ENCODE results near the gene TNFSF8.

DNA sequence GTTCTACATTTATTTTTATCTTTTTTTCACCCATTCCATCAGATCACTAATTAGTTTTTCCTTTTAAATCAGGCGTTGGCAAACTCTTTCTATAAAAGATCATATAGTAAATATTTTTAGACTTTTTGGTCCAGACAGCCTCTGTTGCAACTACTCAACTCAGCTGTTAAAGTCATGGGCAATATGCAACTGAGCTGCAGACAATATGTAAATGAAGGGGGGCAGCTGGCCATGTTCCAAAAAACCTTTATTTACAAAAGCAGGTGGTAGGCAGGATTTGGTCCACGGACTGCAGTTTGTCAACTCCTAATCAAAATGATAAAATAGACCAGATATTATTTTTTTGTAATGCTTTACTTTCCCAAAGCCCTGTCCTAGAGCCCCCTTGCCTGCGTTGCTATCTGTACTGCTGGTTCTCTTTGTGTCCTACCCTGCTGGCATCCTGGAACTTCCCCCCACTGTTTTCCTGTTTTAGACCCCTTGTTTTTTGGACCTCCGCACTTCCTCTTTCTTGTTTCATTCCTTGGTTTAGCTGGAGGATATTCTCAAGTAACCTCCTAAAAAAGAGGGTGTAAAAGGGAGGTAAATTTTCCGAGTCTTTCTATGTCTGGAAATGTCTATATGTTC, 24.7 kb upstream of the TNFSF8 start:
- TF ChIP-seq, protein P1, sequence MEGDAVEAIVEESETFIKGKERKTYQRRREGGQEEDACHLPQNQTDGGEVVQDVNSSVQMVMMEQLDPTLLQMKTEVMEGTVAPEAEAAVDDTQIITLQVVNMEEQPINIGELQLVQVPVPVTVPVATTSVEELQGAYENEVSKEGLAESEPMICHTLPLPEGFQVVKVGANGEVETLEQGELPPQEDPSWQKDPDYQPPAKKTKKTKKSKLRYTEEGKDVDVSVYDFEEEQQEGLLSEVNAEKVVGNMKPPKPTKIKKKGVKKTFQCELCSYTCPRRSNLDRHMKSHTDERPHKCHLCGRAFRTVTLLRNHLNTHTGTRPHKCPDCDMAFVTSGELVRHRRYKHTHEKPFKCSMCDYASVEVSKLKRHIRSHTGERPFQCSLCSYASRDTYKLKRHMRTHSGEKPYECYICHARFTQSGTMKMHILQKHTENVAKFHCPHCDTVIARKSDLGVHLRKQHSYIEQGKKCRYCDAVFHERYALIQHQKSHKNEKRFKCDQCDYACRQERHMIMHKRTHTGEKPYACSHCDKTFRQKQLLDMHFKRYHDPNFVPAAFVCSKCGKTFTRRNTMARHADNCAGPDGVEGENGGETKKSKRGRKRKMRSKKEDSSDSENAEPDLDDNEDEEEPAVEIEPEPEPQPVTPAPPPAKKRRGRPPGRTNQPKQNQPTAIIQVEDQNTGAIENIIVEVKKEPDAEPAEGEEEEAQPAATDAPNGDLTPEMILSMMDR (conservative IDR thresholded peaks at IDR 0.05) = no peak
- no peak for TF ChIP-seq EZH2 (IDR thresholded peaks at IDR 0.05; ENCODE audit: low read depth)

All from PC-9 (cell line).